Fibroblast of mammary gland (primary cell): ENCODE data around the gene EIF4G3.
"Not testable (repeated sequence)": the region's sequence is repeated elsewhere in the genome, so short reads cannot be mapped to it uniquely, and the experiment has no call there.

Experiments
- DNase-seq: peaks from one replicate; pipeline ENCODE4 v3.0.0-alpha.2; 2010; ENCODE audit warnings: low read depth
- H3K4me3 ChIP-seq: 2 replicates; pipeline ENCODE4 v1.5.1; 2011; ENCODE audit warnings: low read depth, mild to moderate bottlenecking, low read length, moderate library complexity; ENCODE audit not compliant: control insufficient read depth
- CTCF ChIP-seq: conservative IDR thresholded peaks from 2 replicates; pipeline ENCODE4 v1.5.1; 2011; ENCODE audit warnings: low read depth, low read length, inconsistent platforms; ENCODE audit not compliant: control insufficient read depth, insufficient read depth

Gene EIF4G3

GRCh38 chr1:21174230-21174629 is 2.5 kb downstream of the EIF4G3 start:
- no peak for DNase-seq
- TF ChIP-seq CTCF: no peak
- peak overlapping the region; percentile 75 for H3K4me3 ChIP-seq

- DNase-seq: not testable (repeated sequence)
These were observed 3.6 kb downstream of the EIF4G3 start for GRCh38 chr1:21173096-21173495.

GRCh38 chr1:21170837-21171236 is 5.9 kb downstream of the EIF4G3 start:
- peak; percentile 60 for DNase-seq
- not testable (repeated sequence) for H3K4me3 ChIP-seq

More at GRCh38 chr1:21173096-21173495, 3.6 kb downstream of the EIF4G3 start:
- H3K4me3 ChIP-seq: not testable (repeated sequence)

GRCh38 chr1:21168444-21168843 is 8.3 kb downstream of the EIF4G3 start:
- DNase-seq: no peak
- H3K4me3 ChIP-seq: no peak overlapping the region
- no peak for TF ChIP-seq CTCF

GRCh38 chr1:21165646-21166045 is 11.1 kb downstream of the EIF4G3 start:
- no peak overlapping the region for H3K4me3 ChIP-seq
- peak; percentile 33 for DNase-seq
- no peak for TF ChIP-seq CTCF

- TF ChIP-seq CTCF: no peak
- peak; percentile 39 for DNase-seq
These were observed 11.6 kb downstream of the EIF4G3 start for GRCh38 chr1:21165076-21165475.

GRCh38 chr1:21164266-21164665 is 12.4 kb downstream of the EIF4G3 start:
- no peak overlapping the region for H3K4me3 ChIP-seq
- DNase-seq: no peak
- no peak for TF ChIP-seq CTCF

More at GRCh38 chr1:21165076-21165475, 11.6 kb downstream of the EIF4G3 start:
- H3K4me3 ChIP-seq: no peak overlapping the region

- DNase-seq: no peak
- no peak for TF ChIP-seq CTCF
- no peak overlapping the region for H3K4me3 ChIP-seq
These were observed 13.8 kb downstream of the EIF4G3 start for GRCh38 chr1:21162740-21163464.
